ENCODE data around the gene GLDN.

GLDN gene

DNA sequence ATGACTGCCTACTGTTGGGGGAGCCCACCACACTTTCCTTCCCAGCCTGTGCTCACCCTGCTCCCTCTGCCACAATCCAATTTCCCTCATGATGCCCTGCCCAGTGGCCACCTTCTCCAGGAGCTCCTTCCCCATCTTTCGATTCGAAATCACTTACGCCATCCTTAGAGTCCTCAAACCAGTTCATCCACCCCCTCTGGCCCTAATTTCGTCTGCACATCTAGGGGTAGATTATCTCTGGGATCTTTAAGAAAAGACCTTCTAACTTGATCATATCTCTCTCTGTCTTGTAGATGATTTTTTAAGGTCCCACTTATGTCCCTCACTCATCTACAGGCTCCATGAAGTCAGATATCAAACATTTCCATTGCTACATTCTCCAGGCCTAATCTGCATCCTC, 20.1 kb upstream of the GLDN start:
- Histone ChIP-seq H3K4me1 (no peaks in the 10 kb centered on the region), H3K9ac (no peak overlapping the region), H3K4me3 (ENCODE audit: low read depth, low read length) (no peak overlapping the region), H3K79me2 (no peaks in the 10 kb centered on the region), H2AFZ (no peak overlapping the region), H3K36me3 (ENCODE audit: control insufficient read depth, insufficient read depth, low read length) (no peaks in the 10 kb centered on the region), H3K9me3 (ENCODE audit: control insufficient read depth, low read length) (no peaks in the 10 kb centered on the region), H3K4me2 (ENCODE audit: low read length) (no peak overlapping the region), H3K27ac (no peak overlapping the region), H3K27me3 (ENCODE audit: control insufficient read depth, insufficient read depth, low read length) (no peaks in the 10 kb centered on the region)
- TF ChIP-seq, protein P1, sequence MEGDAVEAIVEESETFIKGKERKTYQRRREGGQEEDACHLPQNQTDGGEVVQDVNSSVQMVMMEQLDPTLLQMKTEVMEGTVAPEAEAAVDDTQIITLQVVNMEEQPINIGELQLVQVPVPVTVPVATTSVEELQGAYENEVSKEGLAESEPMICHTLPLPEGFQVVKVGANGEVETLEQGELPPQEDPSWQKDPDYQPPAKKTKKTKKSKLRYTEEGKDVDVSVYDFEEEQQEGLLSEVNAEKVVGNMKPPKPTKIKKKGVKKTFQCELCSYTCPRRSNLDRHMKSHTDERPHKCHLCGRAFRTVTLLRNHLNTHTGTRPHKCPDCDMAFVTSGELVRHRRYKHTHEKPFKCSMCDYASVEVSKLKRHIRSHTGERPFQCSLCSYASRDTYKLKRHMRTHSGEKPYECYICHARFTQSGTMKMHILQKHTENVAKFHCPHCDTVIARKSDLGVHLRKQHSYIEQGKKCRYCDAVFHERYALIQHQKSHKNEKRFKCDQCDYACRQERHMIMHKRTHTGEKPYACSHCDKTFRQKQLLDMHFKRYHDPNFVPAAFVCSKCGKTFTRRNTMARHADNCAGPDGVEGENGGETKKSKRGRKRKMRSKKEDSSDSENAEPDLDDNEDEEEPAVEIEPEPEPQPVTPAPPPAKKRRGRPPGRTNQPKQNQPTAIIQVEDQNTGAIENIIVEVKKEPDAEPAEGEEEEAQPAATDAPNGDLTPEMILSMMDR (IDR thresholded peaks at IDR 0.05) = no peak

DNA sequence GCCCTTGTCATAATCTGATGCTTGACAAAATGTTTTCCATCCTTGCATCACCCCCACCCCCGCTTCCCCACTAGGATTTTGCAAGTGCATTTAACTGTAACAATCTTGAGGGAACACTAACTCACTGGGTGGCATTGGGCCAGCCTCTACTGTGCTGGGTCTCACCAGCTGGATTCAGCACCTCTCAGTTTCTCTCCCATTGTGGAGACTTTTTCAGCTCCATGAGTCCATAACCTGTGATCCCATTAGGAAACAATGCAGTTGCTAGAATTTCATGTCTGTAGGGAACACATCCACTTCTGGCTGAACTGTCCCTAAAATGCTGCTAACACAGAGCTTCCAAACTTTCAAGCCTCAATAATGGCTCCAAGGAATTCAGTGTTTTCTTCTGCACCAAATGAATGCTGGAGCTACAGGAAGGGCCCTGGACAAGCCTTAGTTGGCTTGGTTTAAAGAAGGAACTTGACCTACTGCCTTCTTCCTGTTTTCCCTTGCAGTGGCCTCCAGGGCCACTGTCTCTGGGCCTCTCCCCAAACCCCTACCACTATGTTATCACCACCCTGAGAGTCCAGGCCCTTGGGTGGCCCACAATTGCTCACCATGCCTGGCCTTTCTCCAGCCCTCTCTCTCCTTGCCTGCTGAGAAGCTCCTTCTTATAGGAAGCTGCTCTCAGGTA, 18.7 kb upstream of the GLDN start:
- Histone ChIP-seq H3K36me3 (ENCODE audit: control insufficient read depth, insufficient read depth, low read length) (no peaks in the 10 kb centered on the region), H3K27ac (no peak overlapping the region), H3K27me3 (ENCODE audit: control insufficient read depth, insufficient read depth, low read length) (no peaks in the 10 kb centered on the region), H3K4me3 (ENCODE audit: low read depth, low read length) (no peak overlapping the region), H3K79me2 (no peaks in the 10 kb centered on the region), H3K4me1 (no peaks in the 10 kb centered on the region), H3K9ac (no peak overlapping the region), H2AFZ (no peak overlapping the region), H3K9me3 (ENCODE audit: control insufficient read depth, low read length) (no peaks in the 10 kb centered on the region), H3K4me2 (ENCODE audit: low read length) (no peak overlapping the region)
- TF ChIP-seq, protein P1 (IDR thresholded peaks at IDR 0.05) = no peak

DNA sequence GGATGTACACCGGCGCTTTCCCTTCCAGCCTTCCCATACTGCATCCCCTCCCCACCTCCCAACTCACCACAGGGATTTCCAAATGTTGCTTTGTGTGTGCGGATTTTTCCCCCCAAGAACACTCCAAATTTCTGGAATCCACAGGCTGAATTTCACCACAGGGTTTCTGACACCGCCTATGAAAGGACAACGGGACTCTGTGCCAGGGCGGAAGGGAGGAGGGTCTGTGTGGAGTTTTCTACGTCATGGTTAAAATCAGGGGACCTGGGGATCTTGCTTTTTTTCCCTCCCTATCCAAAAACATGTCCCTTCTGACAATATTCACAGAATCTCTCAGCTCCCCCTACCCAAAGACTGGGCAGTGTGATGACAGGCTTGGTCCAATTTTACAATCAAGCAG, 17.7 kb upstream of the GLDN start:
- Histone ChIP-seq H3K9ac (no peak overlapping the region), H3K79me2 (no peaks in the 10 kb centered on the region), H3K9me3 (ENCODE audit: control insufficient read depth, low read length) (no peaks in the 10 kb centered on the region), H3K36me3 (ENCODE audit: control insufficient read depth, insufficient read depth, low read length) (no peaks in the 10 kb centered on the region), H3K27me3 (ENCODE audit: control insufficient read depth, insufficient read depth, low read length) (no peaks in the 10 kb centered on the region), H2AFZ (no peak overlapping the region), H3K4me1 (no peaks in the 10 kb centered on the region), H3K4me2 (ENCODE audit: low read length) (no peak overlapping the region), H3K27ac (no peak overlapping the region), H3K4me3 (ENCODE audit: low read depth, low read length) (no peak overlapping the region)
- TF ChIP-seq, protein P1 (IDR thresholded peaks at IDR 0.05) = no peak

DNA sequence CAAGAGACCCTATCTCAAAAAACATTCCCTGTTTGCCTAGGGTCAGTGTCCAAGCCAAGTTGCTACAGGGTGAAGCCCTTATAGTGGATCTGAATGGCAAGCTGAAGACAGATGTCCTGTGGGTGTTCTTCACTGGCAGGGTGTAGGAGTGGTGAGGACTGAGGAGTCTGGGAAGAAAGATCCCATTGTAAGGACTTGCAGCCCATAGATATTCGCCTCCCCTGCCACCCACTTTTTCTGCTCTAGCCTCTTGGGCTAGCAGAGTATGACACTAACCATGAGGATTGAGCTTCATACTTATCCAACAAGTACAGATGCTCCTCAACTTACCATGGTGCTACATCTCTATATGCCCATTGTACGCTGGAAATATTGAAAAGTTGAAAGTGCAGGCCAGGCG, 16.3 kb upstream of the GLDN start:
- no peaks in the 10 kb centered on the region for H3K9me3 ChIP-seq (ENCODE audit: control insufficient read depth, low read length)
- TF ChIP-seq, protein P1 (IDR thresholded peaks at IDR 0.05) = no peak
- no peaks in the 10 kb centered on the region for H3K36me3 ChIP-seq (ENCODE audit: control insufficient read depth, insufficient read depth, low read length)
- no peaks in the 10 kb centered on the region for H3K27me3 ChIP-seq (ENCODE audit: control insufficient read depth, insufficient read depth, low read length)
- no peaks in the 10 kb centered on the region for H3K4me1 ChIP-seq
- no peak overlapping the region for H3K9ac ChIP-seq
- H3K27ac ChIP-seq = no peak overlapping the region
- no peak overlapping the region for H2AFZ ChIP-seq
- H3K4me2 ChIP-seq (ENCODE audit: low read length) = no peak overlapping the region
- no peak overlapping the region for H3K4me3 ChIP-seq (ENCODE audit: low read depth, low read length)
- no peaks in the 10 kb centered on the region for H3K79me2 ChIP-seq

DNA sequence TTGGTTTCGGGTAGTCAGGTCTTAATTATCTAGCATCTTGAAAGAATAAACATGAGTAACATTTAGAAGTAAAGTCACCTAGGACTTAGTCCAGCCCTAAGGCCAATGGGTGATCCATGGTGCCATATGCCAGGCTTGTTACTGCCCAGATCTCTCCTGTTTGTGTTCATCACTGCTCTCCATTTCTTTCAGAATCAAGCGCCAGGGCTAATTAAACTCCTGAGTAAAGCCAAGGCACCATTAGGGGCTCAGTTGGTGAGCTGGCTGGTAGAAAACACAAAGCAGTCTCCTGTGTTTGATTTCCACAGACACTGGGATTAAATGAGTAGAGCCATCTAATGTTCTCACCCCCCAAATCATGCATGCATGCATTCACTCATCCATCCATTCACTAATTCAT, 14.4 kb upstream of the GLDN start:
- H2AFZ ChIP-seq = no peak overlapping the region
- no peak overlapping the region for H3K9ac ChIP-seq
- no peaks in the 10 kb centered on the region for H3K4me1 ChIP-seq
- no peaks in the 10 kb centered on the region for H3K27me3 ChIP-seq (ENCODE audit: control insufficient read depth, insufficient read depth, low read length)
- TF ChIP-seq, protein P1 (IDR thresholded peaks at IDR 0.05) = no peak
- no peak overlapping the region for H3K4me3 ChIP-seq (ENCODE audit: low read depth, low read length)
- H3K36me3 ChIP-seq (ENCODE audit: control insufficient read depth, insufficient read depth, low read length) = no peaks in the 10 kb centered on the region
- H3K9me3 ChIP-seq (ENCODE audit: control insufficient read depth, low read length) = no peaks in the 10 kb centered on the region
- H3K27ac ChIP-seq = no peak overlapping the region
- H3K4me2 ChIP-seq (ENCODE audit: low read length) = no peak overlapping the region
- H3K79me2 ChIP-seq = no peaks in the 10 kb centered on the region

Data from parathyroid adenoma (tissue), 2 donors.